Right ventricle myocardium inferior (tissue), 1 donor: Measurements from ENCODE around the gene CANX. TPM values are rescaled to one million over a fixed set of nuclear protein-coding genes. Genes with fewer than 3 reads are reported as not detected.
A peak's percentile ranks its signal among the peaks of the same experiment; 100 is the strongest.
"Not testable (repeated sequence)": the region's sequence is repeated elsewhere in the genome, so short reads cannot be mapped to it uniquely, and the experiment has no call there.

Experiments
- ATAC-seq: fragments of 200-7000 bp; cut with Tn5 transposase; one replicate; pipeline ENCODE4 v1.9.1; 2020; ENCODE audit warnings: mild to moderate bottlenecking, moderate library complexity
- DNase-seq: peaks from one replicate; pipeline ENCODE4 v3.0.0; 2021; ENCODE audit errors: missing footprints
- intact Hi-C: fragments of 100-400 bp; cut with DNase I; formaldehyde crosslinking; loops from one replicate; pipeline ENCODE4 v1.11.0; 2022
- total RNA-seq: library from RNA; stranded (reverse); fragmentation: NEBNext Ultra II Directional; extraction: Animal tissue kit (Norgen Biotek cat#: 25700); gene quantifications from one replicate; pipeline ENCODE4 v1.2.1, GENCODE V29; 2021
- donor health status: DM: no; HTN: yes; CAD: no; lungs with severe emphysema.

Gene CANX
- total RNA-seq, 1 donor from 2014 or later = 504 TPM

DNA sequence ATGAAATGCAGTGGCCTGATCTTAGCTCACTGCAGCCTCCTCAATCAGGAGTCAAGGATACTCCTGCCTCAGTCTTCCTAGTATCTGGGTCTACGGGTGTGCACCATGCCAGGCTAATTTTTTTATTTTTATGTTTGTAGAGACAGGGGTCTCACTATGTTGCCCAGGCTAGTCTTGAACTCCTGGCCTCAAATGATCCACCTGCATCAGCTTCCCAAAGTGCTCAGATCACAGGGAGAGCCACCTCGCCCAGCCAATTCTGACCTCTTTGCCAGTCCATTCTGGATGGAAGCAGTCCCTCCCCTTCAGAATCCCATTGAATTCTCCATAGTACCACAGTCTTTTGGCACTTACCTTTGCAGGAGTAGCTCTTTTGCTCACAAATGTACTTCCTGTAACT, 1.7 kb upstream of the CANX start:
- intact Hi-C loops = no loop called here
- no peak for ATAC-seq

DNA sequence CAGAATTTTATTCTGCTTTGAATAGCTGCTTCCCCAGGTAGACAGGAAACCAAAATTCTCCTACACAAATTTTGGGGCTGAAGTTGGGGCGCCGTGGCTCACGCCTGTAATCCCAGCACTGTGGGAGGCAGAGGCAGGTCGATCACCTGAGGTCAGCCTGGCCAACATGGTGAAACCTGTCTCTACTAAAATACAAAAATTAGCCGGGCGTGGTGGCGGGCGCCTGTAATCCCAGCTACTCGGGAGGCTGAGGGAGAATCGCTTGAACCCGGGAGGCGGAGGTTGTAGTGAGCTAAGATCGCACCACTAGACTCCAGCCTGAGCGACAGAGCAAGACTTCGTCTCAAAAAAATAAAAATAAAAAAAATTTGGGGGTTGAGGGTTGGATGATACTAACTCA, 1.2 kb upstream of the CANX start:
- intact Hi-C loops, DNase-seq, ATAC-seq: not testable (repeated sequence)

More for the DNA sequence above, 1.7 kb upstream of the CANX start:
- no peak for DNase-seq

DNA sequence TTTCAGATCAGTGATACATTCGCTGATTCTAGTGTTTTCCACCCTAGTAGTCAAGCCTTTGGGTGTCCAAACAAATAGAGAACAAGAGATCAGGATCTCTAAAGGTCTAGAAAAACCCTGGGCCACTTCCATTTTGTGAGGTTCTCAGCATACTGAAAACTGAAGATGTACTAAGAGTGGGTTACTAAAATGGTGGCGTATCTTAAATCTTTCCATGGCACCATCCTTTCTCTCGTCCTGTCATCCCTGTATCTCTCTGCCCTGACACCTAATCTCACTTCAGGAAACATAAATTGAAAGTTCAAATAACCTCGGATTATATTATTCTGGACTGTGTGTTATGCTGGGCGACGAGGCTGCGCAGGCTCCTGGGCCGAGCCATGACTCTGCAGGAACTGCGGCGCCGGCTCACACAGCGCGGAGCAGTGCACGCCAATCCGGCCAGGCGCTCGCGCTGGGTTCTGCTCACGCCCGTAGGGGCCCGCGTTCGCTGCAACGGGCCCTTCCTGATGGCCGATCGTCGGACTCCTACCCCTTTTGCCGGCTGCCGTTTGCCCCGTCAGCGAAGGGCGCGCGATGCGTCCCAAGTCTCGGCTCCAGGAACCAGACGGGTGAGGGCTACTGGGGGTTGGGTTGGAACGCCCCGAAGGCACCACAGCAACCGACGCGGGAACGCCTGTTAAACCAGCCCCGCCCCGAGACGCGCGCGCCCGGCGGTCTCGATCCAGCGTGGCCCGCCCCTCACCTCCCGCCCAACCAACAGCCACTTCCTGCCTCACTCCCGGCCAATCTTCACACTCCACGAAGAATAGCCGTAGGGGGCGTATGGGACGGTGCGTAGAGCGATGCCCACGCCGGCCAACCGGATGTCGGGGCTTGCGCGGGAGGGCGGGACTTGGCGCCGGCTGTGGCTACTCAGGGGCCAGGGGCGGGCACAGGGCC, 503 bp upstream of the CANX start:
- intact Hi-C loops = loop anchor here (1.0 to 2.0 kb wide), 3 partner anchors 20 to 75 kb away; partner anchors contain the start of genes HNRNPH1 and MAML1
- peak; percentile 99 for DNase-seq
- peak; percentile 97 for ATAC-seq

DNA sequence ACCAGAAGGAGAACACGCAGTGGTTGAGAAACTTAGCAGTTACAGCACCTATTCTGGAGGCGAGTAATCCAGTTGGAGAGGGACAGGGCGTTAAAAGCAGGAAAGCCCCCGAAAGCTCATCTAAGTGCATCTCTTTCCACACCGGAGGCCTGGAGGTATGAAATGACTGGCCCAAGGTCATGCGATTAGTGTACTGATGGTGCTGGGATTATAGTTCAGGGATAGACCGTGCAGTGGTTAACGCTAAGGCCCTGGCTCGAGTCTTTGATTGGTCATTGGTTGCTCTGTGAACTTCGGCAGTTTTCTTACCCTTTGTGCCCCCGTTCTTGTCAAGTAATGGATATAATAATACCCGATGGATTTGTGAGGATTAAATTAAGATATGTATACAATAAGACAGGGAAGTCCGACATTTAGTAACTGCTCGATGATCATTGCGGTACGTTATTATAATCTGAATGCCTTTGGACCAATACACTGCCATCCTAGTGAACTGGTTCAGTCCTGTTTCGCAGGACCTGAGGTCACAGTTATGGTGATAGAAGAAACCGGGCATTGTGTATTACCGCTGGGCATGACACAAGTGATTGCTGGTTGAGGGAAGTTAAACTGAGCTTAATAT, 960 bp downstream of the CANX start:
- intact Hi-C loops = loop anchor here (2.0 kb wide), 1 partner anchor 77 kb away; the partner anchor contains the start of gene HNRNPH1
- ATAC-seq = no peak
- no peak for DNase-seq

DNA sequence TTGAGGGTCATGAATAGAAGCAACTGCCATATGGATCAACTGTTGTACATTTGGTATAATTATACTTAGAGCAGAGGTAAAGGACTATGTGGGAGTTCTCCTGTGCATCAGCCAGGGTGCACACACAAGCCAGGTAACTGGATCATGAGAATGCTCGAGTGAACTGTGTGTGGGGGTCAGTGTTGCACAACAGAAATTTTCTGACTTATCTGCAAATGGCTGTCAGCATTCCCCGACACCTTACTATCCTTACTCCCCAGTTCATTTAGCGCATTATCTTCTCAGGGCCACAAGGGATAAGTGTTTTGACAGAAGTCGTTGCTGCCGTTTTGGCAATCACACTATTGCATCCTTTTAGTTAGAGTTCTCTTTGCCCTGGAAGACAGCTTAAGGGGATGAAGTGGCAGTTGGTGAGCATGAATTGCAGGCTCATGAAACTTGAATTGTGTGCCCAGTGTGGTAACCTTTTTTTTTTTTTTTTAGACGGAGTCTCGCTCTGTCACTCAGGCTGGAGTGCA, 1.7 kb downstream of the CANX start:
- DNase-seq (no peak), ATAC-seq (no peak)
- intact Hi-C loops = no loop called here

DNA sequence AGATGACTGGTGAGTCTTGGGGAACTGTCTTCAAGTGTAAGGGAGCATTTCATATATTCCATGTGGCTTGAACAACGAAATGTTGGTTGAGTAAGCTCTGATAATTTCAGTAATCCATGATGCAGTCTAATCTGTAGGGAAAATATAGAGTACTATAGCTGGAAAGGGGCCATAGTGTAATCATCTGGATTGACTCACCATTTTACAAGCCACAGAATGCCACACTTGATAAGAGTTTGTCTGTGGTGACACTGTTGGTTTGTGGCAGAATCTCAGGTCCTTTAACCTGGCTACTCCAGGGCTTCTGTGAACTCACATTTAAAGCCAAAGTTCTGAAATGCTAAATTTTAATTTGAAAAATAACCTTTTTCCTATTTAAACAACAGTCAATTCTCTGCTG, 17.5 kb downstream of the CANX start:
- DNase-seq (no peak), ATAC-seq (no peak)
- intact Hi-C loops = no loop called here

DNA sequence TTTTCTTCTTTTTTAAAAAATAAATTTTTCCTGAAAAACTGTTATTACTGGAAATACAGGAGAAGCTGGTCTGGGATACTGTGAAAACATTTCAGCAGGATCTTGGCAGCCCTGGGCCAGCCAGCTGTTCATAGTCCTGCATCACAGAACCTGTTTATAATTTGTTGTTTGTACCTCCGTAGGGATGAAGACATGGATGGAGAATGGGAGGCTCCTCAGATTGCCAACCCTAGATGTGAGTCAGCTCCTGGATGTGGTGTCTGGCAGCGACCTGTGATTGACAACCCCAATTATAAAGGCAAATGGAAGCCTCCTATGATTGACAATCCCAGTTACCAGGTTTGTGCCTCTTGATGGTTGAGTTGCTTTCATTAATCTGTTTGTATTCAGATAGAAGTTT, 21.5 kb downstream of the CANX start:
- intact Hi-C loops = no loop called here
- no peak for ATAC-seq
- DNase-seq = no peak

DNA sequence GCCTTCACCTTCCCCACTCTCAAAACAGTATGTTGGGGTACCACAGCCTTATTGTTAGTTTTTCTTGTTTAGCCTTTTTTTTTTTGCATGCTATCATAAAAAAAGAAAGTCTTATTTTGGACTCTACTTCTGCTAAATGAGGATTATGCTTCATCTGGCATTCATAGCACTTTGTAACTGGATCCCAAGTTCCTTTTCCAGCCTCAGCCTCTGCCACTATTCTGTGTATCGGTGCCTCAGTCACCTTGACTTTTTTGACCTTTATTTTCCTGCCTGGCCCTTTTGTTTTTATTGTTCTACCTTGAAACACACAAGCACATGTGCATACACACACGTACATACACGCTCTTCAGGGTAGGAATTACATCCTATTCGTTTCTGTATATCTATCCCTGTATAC, 25.4 kb downstream of the CANX start:
- intact Hi-C loops = no loop called here
- ATAC-seq (no peak), DNase-seq (no peak)

DNA sequence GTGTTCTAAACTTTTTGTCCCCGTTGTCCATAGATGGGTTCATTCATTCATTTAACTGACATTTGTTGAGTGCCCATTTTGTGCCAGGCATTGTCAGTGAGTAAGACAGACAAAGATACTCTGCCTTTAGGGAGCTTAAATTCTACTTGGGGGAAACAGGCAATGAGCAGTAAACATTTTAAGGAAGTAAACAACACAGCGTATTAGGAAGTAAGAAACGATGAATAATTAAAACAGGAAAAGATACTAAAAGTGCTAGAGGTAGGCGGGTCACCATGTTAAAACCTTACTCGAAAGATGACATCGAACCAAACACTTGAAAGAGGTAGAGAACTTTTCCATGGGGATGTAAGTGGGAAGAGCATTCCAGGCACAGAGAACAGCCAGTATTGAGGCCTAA, 28.3 kb downstream of the CANX start:
- ATAC-seq (no peak), DNase-seq (no peak)
- intact Hi-C loops = no loop called here

DNA sequence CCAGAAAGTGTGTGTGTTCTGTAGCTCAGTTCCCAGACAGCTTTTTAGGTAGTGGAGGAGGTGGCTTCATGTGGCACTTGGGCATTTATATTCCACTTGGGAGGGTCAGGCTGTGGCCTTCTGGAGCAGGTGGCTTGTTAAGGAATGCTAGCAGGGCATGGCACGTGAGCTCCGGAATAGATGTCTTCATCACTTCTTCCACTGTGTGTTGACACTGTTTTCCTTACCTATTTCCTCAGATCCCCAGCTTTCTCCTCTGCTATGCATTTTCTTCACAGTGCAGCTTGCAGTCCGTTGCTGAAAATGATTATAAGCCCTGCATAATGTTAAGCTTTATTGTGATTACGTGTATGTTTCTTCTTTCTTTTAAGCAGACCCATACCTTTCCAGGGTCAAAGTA, 30.5 kb downstream of the CANX start:
- no peak for DNase-seq
- intact Hi-C loops = no loop called here
- no peak for ATAC-seq

DNA sequence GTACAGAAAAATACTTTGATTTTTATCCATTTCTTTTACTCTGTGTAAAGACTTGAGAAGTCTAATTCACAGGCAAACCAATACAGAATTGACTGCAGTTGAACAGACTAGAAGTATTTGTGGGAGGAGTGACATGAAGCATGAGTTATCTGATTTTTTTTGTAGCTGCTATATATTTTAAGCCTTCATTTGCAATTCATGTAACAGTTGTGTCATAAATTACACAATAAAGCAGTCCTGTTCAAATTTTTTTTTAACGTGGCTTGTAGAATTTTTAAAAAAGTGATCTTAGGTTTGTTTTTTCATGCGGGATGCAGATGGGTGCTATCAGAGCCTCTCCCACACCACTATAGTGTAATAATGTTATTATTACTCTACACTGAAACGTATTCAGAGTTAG, 31.0 kb downstream of the CANX start:
- DNase-seq (no peak), ATAC-seq (no peak)
- intact Hi-C loops = no loop called here

DNA sequence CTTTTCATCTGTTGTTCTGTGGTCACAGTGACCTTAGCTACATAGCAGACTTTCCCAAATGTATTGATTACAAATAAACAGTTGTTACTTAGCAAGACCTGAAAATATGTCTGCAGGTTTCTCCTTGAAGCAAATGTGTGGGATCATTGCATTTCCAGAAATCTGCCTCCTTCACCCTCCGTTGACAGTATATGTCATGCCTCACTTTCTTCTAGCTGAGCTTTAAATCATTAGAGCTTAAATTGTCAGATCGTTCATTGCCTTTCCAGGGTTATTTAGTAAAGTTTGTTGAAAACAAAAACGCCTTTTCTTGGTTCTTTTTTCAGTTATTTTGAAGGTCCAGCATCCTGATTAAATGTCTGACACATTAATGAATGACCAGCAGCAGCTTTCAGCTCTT, 31.6 kb downstream of the CANX start:
- intact Hi-C loops = no loop called here
- DNase-seq (no peak), ATAC-seq (no peak)

DNA sequence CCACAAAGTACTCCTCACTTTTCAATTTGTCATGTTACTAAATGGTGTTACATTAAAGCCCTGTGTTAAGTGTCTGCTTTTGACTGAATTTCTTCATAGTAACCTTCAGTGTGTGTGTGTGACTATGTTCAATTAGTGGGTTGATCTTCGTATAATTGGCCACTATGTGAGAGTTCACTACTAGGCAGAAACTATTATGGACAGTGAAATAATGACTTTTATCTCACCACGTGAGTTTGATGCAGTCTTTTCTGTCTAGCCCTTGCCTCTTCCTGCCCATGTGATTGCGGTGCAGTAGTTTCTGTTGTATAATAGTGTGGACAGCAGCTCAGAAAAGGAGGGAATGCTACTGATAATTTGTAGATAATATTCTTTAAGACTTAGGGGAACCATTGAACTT, 32.1 kb downstream of the CANX start:
- DNase-seq (no peak), ATAC-seq (no peak)
- intact Hi-C loops = no loop called here

DNA sequence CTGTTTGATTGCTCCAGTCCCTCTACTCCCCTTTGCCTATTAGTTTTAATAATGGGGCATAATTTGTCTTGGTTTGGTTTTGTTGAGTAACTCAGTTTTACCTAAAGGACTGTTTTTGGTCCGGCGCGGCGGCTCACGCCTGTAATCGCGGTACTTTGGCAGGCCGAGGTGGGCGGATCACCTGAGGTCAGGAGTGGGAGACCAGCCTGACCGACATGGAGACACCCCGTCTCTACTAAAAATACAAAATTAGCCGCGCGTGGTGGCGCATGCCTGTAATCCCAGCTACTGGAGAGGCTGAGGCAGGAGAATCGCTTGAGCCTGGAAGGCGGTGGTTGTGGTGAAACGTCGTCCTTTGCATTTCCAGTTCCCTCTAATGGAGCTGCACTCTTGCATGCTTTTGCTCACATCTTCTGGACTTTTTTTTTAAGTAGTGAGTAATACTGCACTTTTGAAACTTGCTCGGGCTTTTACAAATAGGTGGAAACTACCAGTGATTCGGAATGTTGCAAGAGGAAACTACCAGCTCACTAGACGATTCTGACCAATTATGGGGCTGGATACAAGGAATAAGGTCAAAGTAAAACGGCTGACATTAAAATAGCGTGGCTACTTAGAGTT, 33.1 kb downstream of the CANX start:
- no peak for DNase-seq
- intact Hi-C loops = loop anchor here (1.0 kb wide), 1 partner anchor 34 kb away; the partner anchor contains the start of gene CANX
- ATAC-seq = peak; percentile 0

DNA sequence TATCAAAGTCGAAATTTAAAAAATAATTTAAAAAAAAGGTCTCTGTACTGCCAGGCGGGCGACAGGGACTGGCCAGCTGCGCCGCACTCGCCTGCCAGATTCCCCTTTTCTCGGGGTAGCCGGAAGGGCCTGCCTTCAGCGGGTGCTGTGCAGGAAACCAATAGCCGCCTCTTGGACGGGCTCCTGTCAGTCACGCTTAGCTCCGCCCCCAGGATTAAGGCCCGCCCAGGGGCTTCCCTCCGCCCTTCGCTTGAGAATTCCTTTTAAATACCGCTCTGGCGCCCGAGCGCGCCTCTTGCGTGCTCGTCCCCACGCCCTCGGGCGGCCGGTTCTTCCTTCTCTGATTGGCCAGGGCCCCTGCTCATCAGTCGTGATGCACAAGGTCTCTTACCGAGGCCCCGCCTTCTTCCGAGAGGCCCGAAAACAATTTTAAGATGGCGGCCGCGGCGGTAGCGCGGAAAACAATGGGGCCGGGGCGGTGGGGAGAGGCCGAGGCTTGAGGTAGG, 33.7 kb downstream of the CANX start, which contains the start of gene MAML1:
TSS of gene MAML1 (plus strand) at position 411 of the 506 bp plus-strand sequence. CDS start 291 bp downstream, outside the sequence.
- ATAC-seq (peak; percentile 99), DNase-seq (peak; percentile 100)
- intact Hi-C loops = loop anchor here (1.0 kb wide), 1 partner anchor 34 kb away; the partner anchor contains the start of gene CANX

DNA sequence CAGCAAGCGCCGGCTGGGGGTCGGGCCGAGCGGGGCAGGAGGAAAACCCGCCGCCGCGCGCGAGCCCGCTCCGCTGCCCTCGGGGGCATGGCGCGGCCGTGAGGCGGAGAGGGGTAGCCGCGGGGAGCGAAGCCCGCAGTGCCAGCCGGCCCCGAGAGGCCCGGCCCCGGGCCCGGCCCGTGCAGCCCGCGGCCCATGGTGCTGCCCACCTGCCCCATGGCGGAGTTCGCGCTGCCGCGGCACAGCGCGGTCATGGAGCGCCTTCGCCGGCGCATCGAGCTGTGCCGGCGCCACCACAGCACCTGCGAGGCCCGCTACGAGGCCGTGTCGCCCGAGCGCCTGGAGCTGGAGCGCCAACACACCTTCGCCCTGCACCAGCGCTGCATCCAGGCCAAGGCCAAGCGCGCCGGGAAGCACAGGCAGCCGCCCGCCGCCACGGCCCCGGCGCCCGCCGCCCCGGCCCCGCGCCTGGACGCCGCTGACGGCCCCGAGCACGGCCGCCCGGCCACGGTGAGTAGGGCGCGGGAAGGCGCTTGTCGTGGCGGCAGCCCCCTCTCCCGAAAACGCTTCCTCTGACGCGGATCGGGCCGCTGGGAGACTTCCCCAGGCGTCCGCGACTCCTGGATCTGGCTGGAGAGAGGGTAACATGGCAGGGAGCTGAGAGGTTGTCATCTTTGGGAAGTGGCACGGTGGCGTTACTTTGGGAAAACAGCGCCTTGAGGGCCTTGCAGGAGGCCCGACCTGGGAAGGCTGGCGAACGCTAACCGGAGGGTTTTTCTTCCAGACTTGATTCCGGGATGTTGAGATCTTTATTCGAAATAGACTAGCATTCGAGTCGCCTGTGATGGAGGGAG, 34.4 kb downstream of the CANX start:
- ATAC-seq = peak; percentile 49
- no peak for DNase-seq
- intact Hi-C loops = loop anchor here (1.0 kb wide), 1 partner anchor 35 kb away; the partner anchor contains the start of gene CANX

DNA sequence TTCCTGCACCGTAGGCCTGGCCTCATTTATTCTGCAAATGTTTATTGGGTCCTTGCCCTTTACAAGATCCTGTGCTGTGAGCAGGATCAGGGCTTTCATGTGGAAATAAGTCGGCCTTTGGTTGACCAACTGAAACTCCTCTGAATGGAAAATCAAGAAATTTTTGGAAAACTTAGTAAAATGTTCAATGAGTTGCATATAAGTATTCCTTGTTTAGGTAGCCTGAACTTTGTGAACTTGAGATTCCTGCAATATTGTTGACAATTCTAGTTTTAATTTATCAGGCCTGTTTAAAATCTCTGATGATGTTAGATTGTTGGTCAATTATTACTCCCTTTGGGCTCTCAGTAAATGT, 35.0 kb downstream of the CANX start:
- DNase-seq (no peak), ATAC-seq (no peak)
- intact Hi-C loops = no loop called here

DNA sequence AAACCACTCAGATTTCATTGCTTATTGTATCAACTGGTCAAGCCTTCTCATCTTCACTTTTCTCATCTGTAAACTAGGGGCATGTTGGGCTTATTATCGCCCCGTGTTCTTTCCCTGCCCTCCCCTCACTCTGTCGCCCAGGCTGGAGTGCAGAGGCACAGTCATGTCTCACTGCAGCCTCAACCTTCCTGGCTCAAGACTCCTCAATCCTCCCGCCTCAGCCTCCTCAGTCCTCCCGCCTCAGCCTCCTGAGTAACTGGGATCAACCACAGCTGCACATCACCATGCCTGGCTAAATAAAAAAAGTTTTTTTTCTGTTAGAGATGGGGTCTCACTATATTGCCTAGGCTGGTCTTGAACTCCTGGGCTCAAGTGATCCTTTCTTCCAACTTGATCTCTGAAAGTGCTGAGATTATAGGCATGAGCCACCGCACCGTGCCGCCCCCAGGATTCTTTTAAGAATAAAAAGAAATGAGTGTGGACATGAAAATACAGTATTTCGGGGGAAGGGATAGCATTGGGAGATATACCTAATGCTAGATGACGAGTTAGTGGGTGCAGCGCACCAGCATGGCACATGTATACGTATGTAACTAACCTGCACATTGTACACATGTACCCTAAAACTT, 35.9 kb downstream of the CANX start:
- DNase-seq = no peak
- intact Hi-C loops = no loop called here

More for the DNA sequence above, 35.9 kb downstream of the CANX start:
- no peak for ATAC-seq
